Measurements from ENCODE around the gene SLC9A9.

SLC9A9 gene

GRCh38 chr3:143576568-143577270 is 271.5 kb downstream of the SLC9A9 start:
- no peak overlapping the region for H3K4me3 ChIP-seq (ENCODE audit: low read depth, low read length)
- no peaks in the 10 kb centered on the region for H3K36me3 ChIP-seq (ENCODE audit: control insufficient read depth, insufficient read depth, low read length)
- 0 out of 2 replicates have a peak, but pooled peaks cover 4% of the 10 kb centered on the region for H3K4me1 ChIP-seq (ENCODE audit: control insufficient read depth, insufficient read depth, low read length)
- H3K9ac ChIP-seq (ENCODE audit: low read depth, low read length) = no peak overlapping the region
- no peaks in the 10 kb centered on the region for H3K9me3 ChIP-seq (ENCODE audit: control insufficient read depth, insufficient read depth, low read length)
- no peak overlapping the region for H3K27ac ChIP-seq (ENCODE audit: low read depth, low read length)
- no peaks in the 10 kb centered on the region for H3K27me3 ChIP-seq (ENCODE audit: control insufficient read depth, insufficient read depth, low read length)

- H3K36me3 ChIP-seq (ENCODE audit: control insufficient read depth, insufficient read depth, low read length) = no peaks in the 10 kb centered on the region
- H3K9me3 ChIP-seq (ENCODE audit: control insufficient read depth, insufficient read depth, low read length) = no peaks in the 10 kb centered on the region
- H3K4me3 ChIP-seq (ENCODE audit: low read depth, low read length) = no peak overlapping the region
- no peaks in the 10 kb centered on the region for H3K27me3 ChIP-seq (ENCODE audit: control insufficient read depth, insufficient read depth, low read length)
- no peak overlapping the region for H3K9ac ChIP-seq (ENCODE audit: low read depth, low read length)
- H3K4me1 ChIP-seq (ENCODE audit: control insufficient read depth, insufficient read depth, low read length) = 0 out of 2 replicates have a peak, but pooled peaks cover 2% of the 10 kb centered on the region
- no peak overlapping the region for H3K27ac ChIP-seq (ENCODE audit: low read depth, low read length)
Observed at GRCh38 chr3:143574933-143575332, 273.3 kb downstream of the SLC9A9 start.

DNA sequence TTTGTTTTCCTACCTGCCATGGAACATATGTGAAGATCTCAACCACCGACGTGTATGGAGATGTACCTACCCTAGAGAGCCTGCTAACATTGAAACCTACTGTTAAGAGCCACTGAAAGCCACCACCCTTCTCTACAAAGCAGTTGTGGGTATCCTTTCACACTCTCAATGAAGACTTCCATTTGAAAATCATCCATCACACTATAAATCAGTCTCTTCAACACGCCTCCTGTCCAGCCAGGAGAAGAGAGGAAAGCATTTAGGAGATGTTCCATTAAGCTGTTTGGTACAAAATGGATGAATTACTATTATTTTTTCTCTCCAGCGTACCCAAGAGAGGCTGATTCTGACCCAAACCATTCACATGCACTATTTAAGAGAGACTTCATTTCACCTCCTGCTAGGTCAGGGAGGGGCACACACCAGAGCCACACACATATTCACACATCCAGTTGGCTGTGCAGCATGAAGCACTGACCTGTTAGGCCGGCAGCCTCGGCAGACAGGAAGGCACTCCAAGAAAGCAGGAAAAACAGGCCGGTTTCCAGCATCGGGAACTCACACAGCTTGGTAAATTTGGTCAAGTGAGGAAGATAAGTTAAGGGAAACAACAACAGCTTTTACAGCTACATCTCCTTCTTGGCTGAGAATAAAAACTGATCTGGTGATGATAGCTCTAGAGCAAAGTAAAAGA is 274.5 kb downstream of the SLC9A9 start:
- Histone ChIP-seq H3K4me3 (ENCODE audit: low read depth, low read length) (no peak overlapping the region), H3K36me3 (ENCODE audit: control insufficient read depth, insufficient read depth, low read length) (no peaks in the 10 kb centered on the region), H3K27me3 (ENCODE audit: control insufficient read depth, insufficient read depth, low read length) (no peaks in the 10 kb centered on the region), H3K4me1 (ENCODE audit: control insufficient read depth, insufficient read depth, low read length) (no peaks in the 10 kb centered on the region), H3K9ac (ENCODE audit: low read depth, low read length) (no peak overlapping the region), H3K9me3 (ENCODE audit: control insufficient read depth, insufficient read depth, low read length) (no peaks in the 10 kb centered on the region), H3K27ac (ENCODE audit: low read depth, low read length) (no peak overlapping the region)

- Histone ChIP-seq H3K27me3 (ENCODE audit: control insufficient read depth, insufficient read depth, low read length) (no peaks in the 10 kb centered on the region), H3K9me3 (ENCODE audit: control insufficient read depth, insufficient read depth, low read length) (no peaks in the 10 kb centered on the region), H3K9ac (ENCODE audit: low read depth, low read length) (no peak overlapping the region), H3K4me1 (ENCODE audit: control insufficient read depth, insufficient read depth, low read length) (no peaks in the 10 kb centered on the region), H3K4me3 (ENCODE audit: low read depth, low read length) (no peak overlapping the region), H3K36me3 (ENCODE audit: control insufficient read depth, insufficient read depth, low read length) (no peaks in the 10 kb centered on the region), H3K27ac (ENCODE audit: low read depth, low read length) (no peak overlapping the region)
Observed at GRCh38 chr3:143571548-143571947, 276.7 kb downstream of the SLC9A9 start.

GRCh38 chr3:143567823-143568222 is 280.4 kb downstream of the SLC9A9 start:
- Histone ChIP-seq H3K9me3 (ENCODE audit: control insufficient read depth, insufficient read depth, low read length) (no peaks in the 10 kb centered on the region), H3K27ac (ENCODE audit: low read depth, low read length) (no peak overlapping the region), H3K4me1 (ENCODE audit: control insufficient read depth, insufficient read depth, low read length) (no peaks in the 10 kb centered on the region), H3K4me3 (ENCODE audit: low read depth, low read length) (no peak overlapping the region), H3K36me3 (ENCODE audit: control insufficient read depth, insufficient read depth, low read length) (no peaks in the 10 kb centered on the region), H3K9ac (ENCODE audit: low read depth, low read length) (no peak overlapping the region), H3K27me3 (ENCODE audit: control insufficient read depth, insufficient read depth, low read length) (no peaks in the 10 kb centered on the region)

- Histone ChIP-seq H3K27ac (ENCODE audit: low read depth, low read length) (no peak overlapping the region), H3K9ac (ENCODE audit: low read depth, low read length) (no peak overlapping the region), H3K4me1 (ENCODE audit: control insufficient read depth, insufficient read depth, low read length) (no peaks in the 10 kb centered on the region), H3K36me3 (ENCODE audit: control insufficient read depth, insufficient read depth, low read length) (no peaks in the 10 kb centered on the region), H3K9me3 (ENCODE audit: control insufficient read depth, insufficient read depth, low read length) (no peaks in the 10 kb centered on the region), H3K4me3 (ENCODE audit: low read depth, low read length) (no peak overlapping the region), H3K27me3 (ENCODE audit: control insufficient read depth, insufficient read depth, low read length) (no peaks in the 10 kb centered on the region)
Observed at GRCh38 chr3:143565951-143566350, 282.3 kb downstream of the SLC9A9 start.

GRCh38 chr3:143563786-143564185 is 284.5 kb downstream of the SLC9A9 start:
- Histone ChIP-seq H3K4me3 (ENCODE audit: low read depth, low read length) (no peak overlapping the region), H3K27me3 (ENCODE audit: control insufficient read depth, insufficient read depth, low read length) (no peaks in the 10 kb centered on the region), H3K36me3 (ENCODE audit: control insufficient read depth, insufficient read depth, low read length) (no peaks in the 10 kb centered on the region), H3K4me1 (ENCODE audit: control insufficient read depth, insufficient read depth, low read length) (no peaks in the 10 kb centered on the region), H3K9ac (ENCODE audit: low read depth, low read length) (no peak overlapping the region), H3K27ac (ENCODE audit: low read depth, low read length) (no peak overlapping the region), H3K9me3 (ENCODE audit: control insufficient read depth, insufficient read depth, low read length) (peaks cover 10% of the 10 kb centered on the region; the same call in 1 of the 2 replicates)

GRCh38 chr3:143562789-143563188 is 285.5 kb downstream of the SLC9A9 start:
- Histone ChIP-seq H3K27me3 (ENCODE audit: control insufficient read depth, insufficient read depth, low read length) (no peaks in the 10 kb centered on the region), H3K9ac (ENCODE audit: low read depth, low read length) (no peak overlapping the region), H3K4me1 (ENCODE audit: control insufficient read depth, insufficient read depth, low read length) (no peaks in the 10 kb centered on the region), H3K9me3 (ENCODE audit: control insufficient read depth, insufficient read depth, low read length) (peaks cover 19% of the 10 kb centered on the region), H3K27ac (ENCODE audit: low read depth, low read length) (no peak overlapping the region), H3K36me3 (ENCODE audit: control insufficient read depth, insufficient read depth, low read length) (no peaks in the 10 kb centered on the region), H3K4me3 (ENCODE audit: low read depth, low read length) (no peak overlapping the region)

DNA sequence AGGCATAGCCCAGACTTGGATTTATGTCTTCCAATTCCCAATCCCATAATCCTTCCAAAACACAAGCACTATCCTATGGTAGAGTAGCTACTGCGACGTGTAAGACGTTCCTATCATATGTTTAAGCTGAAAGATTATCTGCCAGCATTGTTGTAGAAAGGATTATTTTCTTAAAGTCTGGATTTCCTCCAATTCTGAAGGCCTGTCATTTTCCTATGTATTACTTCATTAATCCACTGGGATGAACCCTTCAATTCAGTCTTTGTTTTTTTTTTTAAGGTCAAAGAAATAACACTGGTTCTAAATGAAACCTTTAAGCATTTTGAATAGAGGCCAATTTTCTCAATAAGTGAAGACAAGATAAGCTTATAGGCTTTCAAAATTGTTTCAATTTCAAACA is 289.0 kb downstream of the SLC9A9 start:
- Histone ChIP-seq H3K27me3 (ENCODE audit: control insufficient read depth, insufficient read depth, low read length) (no peaks in the 10 kb centered on the region), H3K9ac (ENCODE audit: low read depth, low read length) (no peak overlapping the region), H3K36me3 (ENCODE audit: control insufficient read depth, insufficient read depth, low read length) (no peaks in the 10 kb centered on the region), H3K27ac (ENCODE audit: low read depth, low read length) (no peak overlapping the region), H3K4me3 (ENCODE audit: low read depth, low read length) (no peak overlapping the region), H3K4me1 (ENCODE audit: control insufficient read depth, insufficient read depth, low read length) (no peaks in the 10 kb centered on the region), H3K9me3 (ENCODE audit: control insufficient read depth, insufficient read depth, low read length) (peaks cover 24% of the 10 kb centered on the region)

- H3K9ac ChIP-seq (ENCODE audit: low read depth, low read length) = no peak overlapping the region
- H3K27me3 ChIP-seq (ENCODE audit: control insufficient read depth, insufficient read depth, low read length) = no peaks in the 10 kb centered on the region
- no peak overlapping the region for H3K4me3 ChIP-seq (ENCODE audit: low read depth, low read length)
- peaks cover 5% of the 10 kb centered on the region; the same call in 1 of the 2 replicates for H3K9me3 ChIP-seq (ENCODE audit: control insufficient read depth, insufficient read depth, low read length)
- no peak overlapping the region for H3K27ac ChIP-seq (ENCODE audit: low read depth, low read length)
- no peaks in the 10 kb centered on the region for H3K4me1 ChIP-seq (ENCODE audit: control insufficient read depth, insufficient read depth, low read length)
- no peaks in the 10 kb centered on the region for H3K36me3 ChIP-seq (ENCODE audit: control insufficient read depth, insufficient read depth, low read length)
Observed at GRCh38 chr3:143552851-143553250, 295.4 kb downstream of the SLC9A9 start.

- no peaks in the 10 kb centered on the region for H3K27me3 ChIP-seq (ENCODE audit: control insufficient read depth, insufficient read depth, low read length)
- no peak overlapping the region for H3K9ac ChIP-seq (ENCODE audit: low read depth, low read length)
- no peak overlapping the region for H3K27ac ChIP-seq (ENCODE audit: low read depth, low read length)
- H3K4me1 ChIP-seq (ENCODE audit: control insufficient read depth, insufficient read depth, low read length) = no peaks in the 10 kb centered on the region
- H3K36me3 ChIP-seq (ENCODE audit: control insufficient read depth, insufficient read depth, low read length) = no peaks in the 10 kb centered on the region
- peaks cover 2% of the 10 kb centered on the region; the same call in 1 of the 2 replicates for H3K9me3 ChIP-seq (ENCODE audit: control insufficient read depth, insufficient read depth, low read length)
- H3K4me3 ChIP-seq (ENCODE audit: low read depth, low read length) = no peak overlapping the region
Observed at GRCh38 chr3:143551761-143552160, 296.5 kb downstream of the SLC9A9 start.
